Measurements from ENCODE around the gene SNX13.

SNX13 gene

DNA sequence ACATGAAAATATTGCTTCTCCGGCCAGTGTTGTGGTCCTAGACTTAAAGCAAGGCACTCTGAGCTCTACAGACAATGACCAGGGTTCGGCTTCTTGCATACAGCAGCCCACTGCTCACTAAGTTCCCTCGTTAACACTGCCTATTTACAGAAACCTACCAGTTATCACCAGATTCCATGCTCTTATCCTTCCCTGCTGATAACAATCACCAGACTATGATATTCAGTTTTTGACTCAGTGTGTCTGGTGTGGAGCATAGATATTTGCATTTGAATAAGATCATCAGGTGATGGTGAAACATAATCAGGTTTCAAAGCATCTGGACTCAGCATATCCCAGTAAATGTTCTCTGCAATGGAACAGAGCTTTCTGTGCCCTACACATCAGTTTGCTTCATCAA is 182.3 kb downstream of the SNX13 start:
- DNase-seq (ENCODE audit: low spot score in 2 of 2) = peak in 1 of 2 experiments; percentile 34
- in situ Hi-C loops (cut with MboI; ENCODE audit: low sequenced_read_pairs) = no loop called here
- H3K4me1 ChIP-seq = peaks cover 10% of the 10 kb centered on the region

GRCh38 chr7:17746020-17746530 is 194.2 kb downstream of the SNX13 start:
- Histone ChIP-seq H3K36me3 (replicated peaks) (no peaks in the 10 kb centered on the region), H3K4me1 (peaks cover 65% of the 10 kb centered on the region), H3K9me3 (no peaks in the 10 kb centered on the region; the same call in 1 of the 2 replicates), H3K4me3 (no peak overlapping the region), H3K27me3 (ENCODE audit: low read depth) (no peaks in the 10 kb centered on the region)
- in situ Hi-C loops (cut with MboI; ENCODE audit: low sequenced_read_pairs) = no loop called here
- peak; percentile 76 to 100 for DNase-seq (ENCODE audit: low spot score in 2 of 2)

More for the DNA sequence above, 182.3 kb downstream of the SNX13 start:
- no peaks in the 10 kb centered on the region for H3K27me3 ChIP-seq (ENCODE audit: low read depth)
- no peaks in the 10 kb centered on the region for H3K36me3 ChIP-seq (replicated peaks)
- H3K4me3 ChIP-seq = no peak overlapping the region
- H3K9me3 ChIP-seq = peaks cover 3% of the 10 kb centered on the region

GRCh38 chr7:17745610-17746009 is 194.7 kb downstream of the SNX13 start:
- peak in 1 of 2 experiments; percentile 40 for DNase-seq (ENCODE audit: low spot score in 2 of 2)
- in situ Hi-C loops (cut with MboI; ENCODE audit: low sequenced_read_pairs) = no loop called here
- no peak overlapping the region for H3K4me3 ChIP-seq
- no peaks in the 10 kb centered on the region for H3K27me3 ChIP-seq (ENCODE audit: low read depth)
- H3K4me1 ChIP-seq = peaks cover 63% of the 10 kb centered on the region
- no peaks in the 10 kb centered on the region for H3K36me3 ChIP-seq (replicated peaks)
- no peaks in the 10 kb centered on the region; the same call in 1 of the 2 replicates for H3K9me3 ChIP-seq

DNA sequence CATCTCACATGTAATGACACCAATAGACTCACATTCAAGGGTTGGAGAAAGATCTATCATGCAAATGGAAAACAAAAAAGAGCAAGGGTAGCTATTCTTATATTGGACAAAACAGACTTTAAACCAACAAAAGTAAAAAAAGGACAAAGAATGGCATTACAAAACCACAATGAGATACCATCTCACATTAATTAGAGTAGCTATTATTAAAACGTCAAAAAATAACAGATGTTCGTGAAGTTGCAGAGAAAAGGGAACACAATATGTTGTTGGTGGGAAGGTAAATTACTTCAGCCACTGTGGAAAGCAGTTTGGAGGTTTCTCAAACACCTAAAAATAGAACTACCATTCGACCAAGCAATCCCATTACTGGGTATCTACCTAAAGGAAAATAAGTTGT is 197.0 kb downstream of the SNX13 start:
- H3K4me3 ChIP-seq = no peak overlapping the region
- H3K36me3 ChIP-seq (replicated peaks) = no peaks in the 10 kb centered on the region
- peak in 1 of 2 experiments; percentile 88 for DNase-seq (ENCODE audit: low spot score in 2 of 2)
- no peaks in the 10 kb centered on the region for H3K27me3 ChIP-seq (ENCODE audit: low read depth)
- H3K4me1 ChIP-seq = peaks cover 56% of the 10 kb centered on the region
- H3K9me3 ChIP-seq = no peaks in the 10 kb centered on the region; the same call in 1 of the 2 replicates
- in situ Hi-C loops (cut with MboI; ENCODE audit: low sequenced_read_pairs) = no loop called here

DNA sequence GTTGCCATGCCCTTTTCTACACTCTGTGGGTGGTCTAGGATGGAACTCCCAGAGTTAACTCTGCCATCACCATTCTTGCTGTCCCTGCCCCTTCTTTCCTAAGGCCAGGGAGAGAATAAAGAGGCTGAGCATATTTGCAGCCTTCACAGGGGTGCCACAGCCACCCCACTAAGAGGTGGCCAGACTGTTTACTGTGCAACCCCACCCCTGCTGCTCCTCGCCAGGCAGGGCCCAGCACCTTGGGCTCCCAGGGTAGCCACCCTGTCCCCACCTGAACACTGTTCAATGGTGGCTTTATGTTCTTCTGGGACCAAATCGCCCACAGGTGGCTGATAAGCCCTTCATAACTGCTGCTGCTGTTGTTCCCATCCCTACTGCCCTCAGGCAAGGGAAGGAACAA is 198.9 kb downstream of the SNX13 start:
- in situ Hi-C loops (cut with MboI; ENCODE audit: low sequenced_read_pairs) = no loop called here
- peaks cover 39% of the 10 kb centered on the region for H3K4me1 ChIP-seq
- no peak for DNase-seq (ENCODE audit: low spot score in 2 of 2)
- H3K27me3 ChIP-seq (ENCODE audit: low read depth) = no peaks in the 10 kb centered on the region
- no peak overlapping the region for H3K4me3 ChIP-seq
- H3K36me3 ChIP-seq (replicated peaks) = no peaks in the 10 kb centered on the region
- no peaks in the 10 kb centered on the region; the same call in 1 of the 2 replicates for H3K9me3 ChIP-seq
